Nephron (organoid): Measurements from ENCODE around the gene DHX35.
A peak's percentile ranks its signal among the peaks of the same experiment; 100 is the strongest.

Experiments
- H3K27ac Mint-ChIP-seq, 3 experiments: 2 replicates each; pipeline ENCODE4 v1.8.0; 2020; ENCODE audit warnings: mixed read lengths in 3 of 3, mild to moderate bottlenecking in 2 of 3, moderate library complexity in 1 of 3
- H3K27me3 Mint-ChIP-seq: 2 replicates; pipeline ENCODE4 v1.8.0; 2021; ENCODE audit warnings: low read depth, mild to moderate bottlenecking, moderate library complexity, mixed read lengths
- H3K36me3 Mint-ChIP-seq: 2 replicates; pipeline ENCODE4 v1.8.0; 2020; ENCODE audit warnings: low read depth, mixed read lengths
- H3K4me1 Mint-ChIP-seq: 2 replicates; pipeline ENCODE4 v1.8.0; 2020; ENCODE audit warnings: mixed read lengths
- H3K4me3 Mint-ChIP-seq, 3 experiments: 2 replicates each; pipeline ENCODE4 v1.8.0; 2020; ENCODE audit warnings: mild to moderate bottlenecking in 3 of 3, mixed read lengths in 3 of 3, moderate library complexity in 2 of 3
- H3K9me3 Mint-ChIP-seq: 2 replicates; pipeline ENCODE4 v1.8.0; 2020; ENCODE audit warnings: mixed read lengths
- TF ChIP-seq, protein P1 (sequence below), 3 experiments: fragments of 200-600 bp; sonication (generic); IDR thresholded peaks; one replicate each; pipeline ENCODE4 v1.5.0; 2021; ENCODE audit warnings: antibody characterized with exemption in 3 of 3; ENCODE audit not compliant: unreplicated experiment in 3 of 3

DHX35 gene

DNA sequence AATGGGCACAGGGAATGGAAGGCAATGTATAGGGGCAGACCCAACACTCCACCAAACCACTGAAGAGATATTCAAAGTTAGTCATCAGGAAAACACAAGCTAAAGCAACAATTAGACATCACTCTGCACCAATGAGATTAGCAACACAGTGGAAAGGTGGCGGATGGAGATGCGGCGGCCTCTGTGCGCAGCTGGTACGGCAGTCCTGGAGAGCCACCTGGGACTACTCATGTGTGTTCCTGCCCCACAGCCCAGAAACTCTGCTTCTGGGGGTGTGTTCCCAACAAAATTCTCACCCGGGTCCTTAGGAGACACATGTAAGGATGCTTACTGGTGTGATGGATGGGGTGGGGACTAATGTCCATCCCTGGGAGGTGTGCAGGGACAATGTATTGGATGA lies 82.4 kb downstream of the DHX35 start:
- Mint-ChIP-seq H3K27ac (no peak overlapping the region), H3K4me1 (peaks cover 5% of the 10 kb centered on the region), H3K4me3 (no peak overlapping the region), H3K36me3 (peaks cover 23% of the 10 kb centered on the region), H3K27me3 (peaks cover 4% of the 10 kb centered on the region), H3K9me3 (no peaks in the 10 kb centered on the region)
- TF ChIP-seq, protein P1, sequence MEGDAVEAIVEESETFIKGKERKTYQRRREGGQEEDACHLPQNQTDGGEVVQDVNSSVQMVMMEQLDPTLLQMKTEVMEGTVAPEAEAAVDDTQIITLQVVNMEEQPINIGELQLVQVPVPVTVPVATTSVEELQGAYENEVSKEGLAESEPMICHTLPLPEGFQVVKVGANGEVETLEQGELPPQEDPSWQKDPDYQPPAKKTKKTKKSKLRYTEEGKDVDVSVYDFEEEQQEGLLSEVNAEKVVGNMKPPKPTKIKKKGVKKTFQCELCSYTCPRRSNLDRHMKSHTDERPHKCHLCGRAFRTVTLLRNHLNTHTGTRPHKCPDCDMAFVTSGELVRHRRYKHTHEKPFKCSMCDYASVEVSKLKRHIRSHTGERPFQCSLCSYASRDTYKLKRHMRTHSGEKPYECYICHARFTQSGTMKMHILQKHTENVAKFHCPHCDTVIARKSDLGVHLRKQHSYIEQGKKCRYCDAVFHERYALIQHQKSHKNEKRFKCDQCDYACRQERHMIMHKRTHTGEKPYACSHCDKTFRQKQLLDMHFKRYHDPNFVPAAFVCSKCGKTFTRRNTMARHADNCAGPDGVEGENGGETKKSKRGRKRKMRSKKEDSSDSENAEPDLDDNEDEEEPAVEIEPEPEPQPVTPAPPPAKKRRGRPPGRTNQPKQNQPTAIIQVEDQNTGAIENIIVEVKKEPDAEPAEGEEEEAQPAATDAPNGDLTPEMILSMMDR (IDR thresholded peaks at IDR 0.05; ENCODE audit: unreplicated experiment in 3 of 3), result no peak

DNA sequence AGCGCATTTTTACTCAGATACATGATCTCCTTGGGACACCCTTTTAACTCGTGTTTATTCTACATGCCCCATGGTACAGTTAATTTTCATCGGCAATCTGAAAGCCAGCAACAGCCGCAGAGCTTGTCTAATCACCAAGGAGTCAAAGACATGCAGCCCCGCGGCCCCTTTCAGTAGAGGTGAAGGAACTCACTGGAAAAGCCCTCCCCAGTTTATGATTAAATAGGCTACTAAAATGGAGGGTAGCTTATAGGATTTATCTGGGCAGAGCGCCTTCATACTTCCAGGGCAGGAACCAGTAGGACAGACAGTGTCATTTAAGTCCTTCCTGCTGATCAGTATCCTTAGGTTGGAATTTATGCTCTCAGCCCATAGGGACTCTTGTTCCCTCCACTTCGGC lies 83.5 kb downstream of the DHX35 start:
- Mint-ChIP-seq H3K4me1 (peaks cover 5% of the 10 kb centered on the region), H3K36me3 (peaks cover 19% of the 10 kb centered on the region), H3K9me3 (no peaks in the 10 kb centered on the region), H3K4me3 (no peak overlapping the region), H3K27ac (no peak overlapping the region), H3K27me3 (peaks cover 9% of the 10 kb centered on the region)
- TF ChIP-seq, protein P1 (IDR thresholded peaks at IDR 0.05; ENCODE audit: unreplicated experiment in 3 of 3), result no peak

DNA sequence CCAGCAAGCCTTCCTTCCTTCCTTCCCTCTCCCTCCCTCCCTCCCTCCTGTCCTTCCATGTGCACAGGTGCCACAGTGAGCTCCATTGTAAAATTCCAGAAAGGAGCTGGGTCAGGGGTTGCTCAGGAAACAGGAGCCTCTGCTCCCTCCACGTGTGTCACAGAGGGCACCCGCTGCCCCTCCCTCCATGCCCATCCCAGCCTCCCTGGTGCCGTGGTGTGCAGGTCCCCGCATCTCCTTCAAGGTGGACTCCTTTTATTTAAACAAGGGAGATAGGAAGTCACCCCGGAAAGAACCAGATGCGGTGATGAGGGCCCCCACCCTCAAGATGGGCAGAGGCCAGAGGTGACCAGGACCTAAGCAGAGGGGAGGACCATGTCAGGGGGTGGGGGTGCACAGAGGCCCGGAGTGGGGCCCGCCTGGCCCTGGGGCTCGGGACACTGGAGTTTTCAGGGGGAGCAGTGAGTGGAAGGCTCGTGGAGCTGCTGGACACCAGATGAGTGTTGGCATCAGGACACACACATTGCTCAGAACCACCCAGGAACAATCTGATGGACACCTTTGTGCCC lies 85.4 kb downstream of the DHX35 start:
- H3K4me3 Mint-ChIP-seq, result no peak overlapping the region
- H3K9me3 Mint-ChIP-seq, result no peaks in the 10 kb centered on the region
- TF ChIP-seq, protein P1 (IDR thresholded peaks at IDR 0.05; ENCODE audit: unreplicated experiment in 3 of 3), result no peak
- peaks cover 12% of the 10 kb centered on the region for H3K27me3 Mint-ChIP-seq
- peaks cover 5% of the 10 kb centered on the region for H3K4me1 Mint-ChIP-seq
- H3K27ac Mint-ChIP-seq, result no peak overlapping the region
- peaks cover 11% of the 10 kb centered on the region for H3K36me3 Mint-ChIP-seq

DNA sequence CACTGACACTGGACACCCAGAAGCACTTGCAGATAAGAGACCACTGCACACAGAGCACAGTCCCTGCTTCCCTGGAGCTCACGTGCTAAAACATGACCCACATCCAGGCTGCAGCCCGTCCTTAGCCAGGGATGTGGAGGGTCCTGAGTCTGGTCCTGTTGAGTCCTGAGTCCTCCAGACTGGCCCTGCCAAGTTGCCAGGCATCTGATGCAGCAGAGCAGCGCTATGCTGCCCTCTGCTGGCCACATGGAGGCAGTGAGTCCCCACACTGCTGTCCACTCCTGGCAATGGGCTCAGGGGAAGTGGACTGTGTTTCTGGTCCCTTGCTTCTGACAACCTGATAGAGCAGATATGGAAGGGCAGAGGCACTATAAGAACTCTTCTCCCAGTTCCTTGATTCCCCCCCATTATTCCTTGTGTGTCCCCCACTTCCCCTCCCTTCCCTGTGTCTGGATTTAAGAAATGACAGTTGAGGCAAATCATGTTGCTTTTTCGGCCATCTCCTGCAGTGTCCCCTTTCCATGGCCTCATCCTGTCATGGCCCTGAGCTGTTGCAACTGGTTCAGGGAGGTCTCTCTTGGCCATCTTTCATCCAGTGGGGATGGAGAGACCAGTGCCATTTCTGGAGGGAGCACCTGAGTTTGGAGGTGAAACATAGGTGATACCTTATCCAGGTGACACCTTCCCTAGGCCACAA lies 86.0 kb downstream of the DHX35 start:
- H3K36me3 Mint-ChIP-seq, result peaks cover 5% of the 10 kb centered on the region
- H3K27me3 Mint-ChIP-seq, result peaks cover 12% of the 10 kb centered on the region
- TF ChIP-seq, protein P1 (IDR thresholded peaks at IDR 0.05; ENCODE audit: unreplicated experiment in 3 of 3), result peak; percentile 82 to 94 (median 90)
- no peak overlapping the region for H3K27ac Mint-ChIP-seq
- H3K9me3 Mint-ChIP-seq, result no peaks in the 10 kb centered on the region
- H3K4me1 Mint-ChIP-seq, result peaks cover 5% of the 10 kb centered on the region
- peak overlapping the region; percentile 62 to 79 (median 68) for H3K4me3 Mint-ChIP-seq

DNA sequence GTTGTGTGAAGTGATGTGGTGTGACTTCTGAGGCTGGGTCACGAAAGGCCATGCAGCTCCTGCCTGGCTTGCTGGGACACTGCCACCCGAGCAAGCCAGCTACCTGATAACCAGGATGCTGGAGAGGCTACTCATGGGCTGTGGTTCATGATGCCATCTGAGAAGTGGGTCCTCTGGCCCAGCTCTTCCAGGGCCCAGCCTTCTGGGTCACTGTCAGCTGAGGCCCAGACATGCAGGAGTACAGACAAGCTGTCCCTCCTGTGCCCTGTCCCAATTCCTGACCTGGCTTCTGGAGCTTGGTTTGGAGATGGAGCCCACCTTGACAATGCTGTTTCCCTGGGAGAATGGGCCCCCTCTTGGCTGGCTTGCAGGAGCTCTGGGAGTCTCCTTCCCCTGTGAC lies 87.0 kb downstream of the DHX35 start:
- Mint-ChIP-seq H3K4me1 (peaks cover 5% of the 10 kb centered on the region), H3K9me3 (no peaks in the 10 kb centered on the region), H3K27ac (no peak overlapping the region), H3K27me3 (peaks cover 18% of the 10 kb centered on the region), H3K36me3 (no peaks in the 10 kb centered on the region), H3K4me3 (no peak overlapping the region)
- TF ChIP-seq, protein P1 (IDR thresholded peaks at IDR 0.05; ENCODE audit: unreplicated experiment in 3 of 3), result no peak
